Measurements from ENCODE around the gene MTNR1B.

MTNR1B gene

GRCh38 chr11:92967867-92968266 lies 1.6 kb upstream of the MTNR1B start:
- Histone ChIP-seq H2AFZ (ENCODE audit: low read depth, low read length) (no peak overlapping the region), H3K4me3 (ENCODE audit: low read depth in 1 of 2, low read length in 2 of 2) (no peak overlapping the region), H3K4me2 (ENCODE audit: insufficient read depth, low read length) (no peak overlapping the region), H4K20me1 (ENCODE audit: insufficient read depth, low read length) (no peaks in the 10 kb centered on the region), H3K27me3 (ENCODE audit: insufficient read depth, low read length, poor library complexity) (no peaks in the 10 kb centered on the region), H3K27ac (ENCODE audit: low read length) (no peak overlapping the region), H3K4me1 (ENCODE audit: insufficient read depth, low read length) (no peaks in the 10 kb centered on the region), H3K9me3 (ENCODE audit: insufficient read depth, low read length, severe bottlenecking) (no peaks in the 10 kb centered on the region), H3K36me3 (ENCODE audit: insufficient read depth, low read length) (no peaks in the 10 kb centered on the region), H3K9ac (ENCODE audit: low read depth, low read length) (no peak overlapping the region), H3K79me2 (ENCODE audit: insufficient read depth, low read length) (no peaks in the 10 kb centered on the region)
- TF ChIP-seq EZH2 (IDR thresholded peaks at IDR 0.05; ENCODE audit: borderline replicate concordance, low read depth, low read length, severe bottlenecking): no peak
- TF ChIP-seq, protein P1, sequence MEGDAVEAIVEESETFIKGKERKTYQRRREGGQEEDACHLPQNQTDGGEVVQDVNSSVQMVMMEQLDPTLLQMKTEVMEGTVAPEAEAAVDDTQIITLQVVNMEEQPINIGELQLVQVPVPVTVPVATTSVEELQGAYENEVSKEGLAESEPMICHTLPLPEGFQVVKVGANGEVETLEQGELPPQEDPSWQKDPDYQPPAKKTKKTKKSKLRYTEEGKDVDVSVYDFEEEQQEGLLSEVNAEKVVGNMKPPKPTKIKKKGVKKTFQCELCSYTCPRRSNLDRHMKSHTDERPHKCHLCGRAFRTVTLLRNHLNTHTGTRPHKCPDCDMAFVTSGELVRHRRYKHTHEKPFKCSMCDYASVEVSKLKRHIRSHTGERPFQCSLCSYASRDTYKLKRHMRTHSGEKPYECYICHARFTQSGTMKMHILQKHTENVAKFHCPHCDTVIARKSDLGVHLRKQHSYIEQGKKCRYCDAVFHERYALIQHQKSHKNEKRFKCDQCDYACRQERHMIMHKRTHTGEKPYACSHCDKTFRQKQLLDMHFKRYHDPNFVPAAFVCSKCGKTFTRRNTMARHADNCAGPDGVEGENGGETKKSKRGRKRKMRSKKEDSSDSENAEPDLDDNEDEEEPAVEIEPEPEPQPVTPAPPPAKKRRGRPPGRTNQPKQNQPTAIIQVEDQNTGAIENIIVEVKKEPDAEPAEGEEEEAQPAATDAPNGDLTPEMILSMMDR (IDR thresholded peaks at IDR 0.05; ENCODE audit: borderline replicate concordance, extremely low read depth, low read length, poor library complexity, severe bottlenecking): no peak
- ATAC-seq (ENCODE audit: insufficient read depth, low read depth): no peak
- no peak for DNase-seq

GRCh38 chr11:92969293-92969633 lies 188 bp upstream of the MTNR1B start:
- Histone ChIP-seq H3K27ac (ENCODE audit: low read length) (no peak overlapping the region), H4K20me1 (ENCODE audit: insufficient read depth, low read length) (no peaks in the 10 kb centered on the region), H3K4me1 (ENCODE audit: insufficient read depth, low read length) (no peaks in the 10 kb centered on the region), H3K9ac (ENCODE audit: low read depth, low read length) (no peak overlapping the region), H3K27me3 (ENCODE audit: insufficient read depth, low read length, poor library complexity) (no peaks in the 10 kb centered on the region), H3K36me3 (ENCODE audit: insufficient read depth, low read length) (no peaks in the 10 kb centered on the region), H3K9me3 (ENCODE audit: insufficient read depth, low read length, severe bottlenecking) (no peaks in the 10 kb centered on the region), H3K4me2 (ENCODE audit: insufficient read depth, low read length) (no peak overlapping the region), H3K4me3 (ENCODE audit: low read depth in 1 of 2, low read length in 2 of 2) (no peak overlapping the region), H2AFZ (ENCODE audit: low read depth, low read length) (no peak overlapping the region), H3K79me2 (ENCODE audit: insufficient read depth, low read length) (no peaks in the 10 kb centered on the region)
- ATAC-seq (ENCODE audit: insufficient read depth, low read depth) (no peak), DNase-seq (no peak)
- no peak for TF ChIP-seq EZH2 (IDR thresholded peaks at IDR 0.05; ENCODE audit: borderline replicate concordance, low read depth, low read length, severe bottlenecking)
- TF ChIP-seq, protein P1 (IDR thresholded peaks at IDR 0.05; ENCODE audit: borderline replicate concordance, extremely low read depth, low read length, poor library complexity, severe bottlenecking): no peak

DNA sequence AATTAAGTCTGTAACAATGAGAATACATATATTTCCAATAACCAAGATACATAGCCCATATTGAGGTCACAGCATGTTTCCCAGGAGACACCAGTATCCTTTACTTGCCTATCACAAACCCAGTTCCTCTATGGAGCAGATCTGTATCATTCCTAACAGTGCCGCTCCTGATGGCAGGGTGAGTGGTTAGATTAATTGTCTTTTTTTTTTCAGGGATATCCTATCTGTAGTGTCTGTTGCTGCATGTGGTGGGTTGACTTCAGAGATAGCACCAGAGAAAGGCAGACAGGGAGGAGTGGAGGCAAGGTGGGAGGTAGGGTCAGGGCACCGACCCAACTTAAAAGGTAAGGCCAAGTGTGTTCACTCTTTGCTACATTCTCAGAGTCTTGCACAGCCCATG lies 2.8 kb downstream of the MTNR1B start:
- Histone ChIP-seq H3K36me3 (ENCODE audit: insufficient read depth, low read length) (no peaks in the 10 kb centered on the region), H3K79me2 (ENCODE audit: insufficient read depth, low read length) (no peaks in the 10 kb centered on the region), H4K20me1 (ENCODE audit: insufficient read depth, low read length) (no peaks in the 10 kb centered on the region), H3K27ac (ENCODE audit: low read length) (no peak overlapping the region), H3K4me3 (ENCODE audit: low read depth in 1 of 2, low read length in 2 of 2) (no peak overlapping the region), H3K9ac (ENCODE audit: low read depth, low read length) (no peak overlapping the region), H3K4me1 (ENCODE audit: insufficient read depth, low read length) (no peaks in the 10 kb centered on the region), H3K4me2 (ENCODE audit: insufficient read depth, low read length) (no peak overlapping the region), H3K27me3 (ENCODE audit: insufficient read depth, low read length, poor library complexity) (no peaks in the 10 kb centered on the region), H2AFZ (ENCODE audit: low read depth, low read length) (no peak overlapping the region), H3K9me3 (ENCODE audit: insufficient read depth, low read length, severe bottlenecking) (no peaks in the 10 kb centered on the region)
- TF ChIP-seq, protein P1 (IDR thresholded peaks at IDR 0.05; ENCODE audit: borderline replicate concordance, extremely low read depth, low read length, poor library complexity, severe bottlenecking): no peak
- no peak for TF ChIP-seq EZH2 (IDR thresholded peaks at IDR 0.05; ENCODE audit: borderline replicate concordance, low read depth, low read length, severe bottlenecking)
- no peak for DNase-seq
- no peak for ATAC-seq (ENCODE audit: insufficient read depth, low read depth)

GRCh38 chr11:92975285-92975684 lies 5.8 kb downstream of the MTNR1B start:
- Histone ChIP-seq H4K20me1 (ENCODE audit: insufficient read depth, low read length) (no peaks in the 10 kb centered on the region), H3K27me3 (ENCODE audit: insufficient read depth, low read length, poor library complexity) (no peaks in the 10 kb centered on the region), H3K79me2 (ENCODE audit: insufficient read depth, low read length) (no peaks in the 10 kb centered on the region), H3K9me3 (ENCODE audit: insufficient read depth, low read length, severe bottlenecking) (no peaks in the 10 kb centered on the region), H3K36me3 (ENCODE audit: insufficient read depth, low read length) (no peaks in the 10 kb centered on the region), H2AFZ (ENCODE audit: low read depth, low read length) (no peak overlapping the region), H3K4me2 (ENCODE audit: insufficient read depth, low read length) (no peak overlapping the region), H3K9ac (ENCODE audit: low read depth, low read length) (no peak overlapping the region), H3K4me1 (ENCODE audit: insufficient read depth, low read length) (no peaks in the 10 kb centered on the region), H3K27ac (ENCODE audit: low read length) (no peak overlapping the region), H3K4me3 (ENCODE audit: low read depth in 1 of 2, low read length in 2 of 2) (no peak overlapping the region)
- no peak for ATAC-seq (ENCODE audit: insufficient read depth, low read depth)
- TF ChIP-seq, protein P1 (IDR thresholded peaks at IDR 0.05; ENCODE audit: borderline replicate concordance, extremely low read depth, low read length, poor library complexity, severe bottlenecking): no peak
- no peak for TF ChIP-seq EZH2 (IDR thresholded peaks at IDR 0.05; ENCODE audit: borderline replicate concordance, low read depth, low read length, severe bottlenecking)
- DNase-seq: no peak
